HG02840 (cell line): ENCODE data around the gene TMEM269.

ENCODE experiments used
- ATAC-seq: cut with Tn5 transposase; IDR thresholded peaks from one replicate; pipeline ENCODE4 v1.9.1; 2021; ENCODE audit warnings: mild to moderate bottlenecking, moderate library complexity, moderate number of reproducible peaks; ENCODE audit not compliant: unreplicated experiment, low FRiP score

TMEM269 gene, protein sequence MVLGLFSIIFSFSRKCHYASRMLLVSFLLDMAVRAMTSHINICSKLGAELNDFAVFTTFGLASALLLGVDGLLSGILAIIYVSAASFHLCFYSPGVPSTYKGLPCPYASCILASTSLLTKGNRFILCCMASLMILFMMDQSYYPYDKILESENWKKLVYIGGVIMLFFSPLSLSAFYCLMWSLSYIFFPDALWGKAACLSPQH

DNA sequence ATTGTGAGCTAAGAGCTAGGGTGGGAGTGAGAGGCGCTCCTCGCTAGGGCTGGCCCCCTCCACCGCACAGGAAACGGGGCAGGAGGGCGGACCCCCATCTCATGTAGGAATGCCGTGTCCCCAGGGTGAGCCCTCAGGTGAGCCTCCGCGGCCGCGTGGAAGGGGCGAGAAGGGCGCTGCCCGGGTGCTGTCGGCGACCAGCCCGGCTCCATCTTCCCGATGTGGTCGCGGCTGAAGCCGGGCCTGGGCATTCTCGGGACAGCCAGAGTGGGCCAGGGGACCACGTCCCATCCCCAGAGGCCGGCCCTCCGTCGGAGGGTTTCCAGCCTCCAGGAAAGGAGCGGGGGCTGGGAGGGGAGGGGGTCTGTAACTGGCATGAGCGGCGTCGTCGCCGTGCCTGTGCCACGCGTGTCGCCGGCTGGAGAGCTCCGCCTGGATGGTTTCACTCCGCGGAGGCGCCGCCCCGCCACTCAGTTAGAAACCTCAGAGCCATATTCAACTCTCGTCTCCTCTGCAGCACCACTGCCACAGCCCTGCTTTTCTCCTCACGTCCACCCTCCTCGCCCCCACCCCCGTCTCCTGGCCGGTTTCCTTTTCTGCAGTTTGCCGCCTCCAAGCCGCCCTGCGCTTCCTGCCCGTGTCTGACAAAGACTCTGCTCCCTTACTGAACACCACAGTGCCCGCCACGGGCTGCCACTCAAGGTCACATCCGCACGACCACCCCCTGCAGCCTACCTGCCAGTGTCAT, at the start of gene TMEM269:
Gene TMEM269, plus strand, starts transcription at position 46 of the 748 bp plus-strand sequence. CDS start 4,903 bp downstream, outside the sequence.
- no peak for ATAC-seq

DNA sequence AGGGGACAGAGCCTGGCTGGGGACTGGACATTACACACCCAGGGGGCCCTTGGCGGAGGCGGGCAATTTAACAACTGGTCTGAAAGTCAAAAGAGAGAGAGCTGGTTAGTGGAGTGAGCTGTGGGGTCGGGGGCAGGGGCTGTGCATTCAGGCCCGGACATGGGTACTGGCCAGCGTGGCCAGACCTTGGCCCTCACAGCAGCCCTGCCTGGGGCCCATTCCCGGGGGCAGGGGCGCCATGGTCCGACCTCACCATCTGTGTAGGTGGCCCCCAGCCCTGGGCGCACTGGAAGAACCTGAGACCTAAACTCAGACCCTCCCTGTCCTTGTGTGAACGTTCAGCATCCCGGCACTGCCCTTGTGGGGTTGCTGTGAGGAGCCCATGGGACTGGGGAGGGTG, 49.7 kb upstream of the TMEM269 start:
- no peak for ATAC-seq

DNA sequence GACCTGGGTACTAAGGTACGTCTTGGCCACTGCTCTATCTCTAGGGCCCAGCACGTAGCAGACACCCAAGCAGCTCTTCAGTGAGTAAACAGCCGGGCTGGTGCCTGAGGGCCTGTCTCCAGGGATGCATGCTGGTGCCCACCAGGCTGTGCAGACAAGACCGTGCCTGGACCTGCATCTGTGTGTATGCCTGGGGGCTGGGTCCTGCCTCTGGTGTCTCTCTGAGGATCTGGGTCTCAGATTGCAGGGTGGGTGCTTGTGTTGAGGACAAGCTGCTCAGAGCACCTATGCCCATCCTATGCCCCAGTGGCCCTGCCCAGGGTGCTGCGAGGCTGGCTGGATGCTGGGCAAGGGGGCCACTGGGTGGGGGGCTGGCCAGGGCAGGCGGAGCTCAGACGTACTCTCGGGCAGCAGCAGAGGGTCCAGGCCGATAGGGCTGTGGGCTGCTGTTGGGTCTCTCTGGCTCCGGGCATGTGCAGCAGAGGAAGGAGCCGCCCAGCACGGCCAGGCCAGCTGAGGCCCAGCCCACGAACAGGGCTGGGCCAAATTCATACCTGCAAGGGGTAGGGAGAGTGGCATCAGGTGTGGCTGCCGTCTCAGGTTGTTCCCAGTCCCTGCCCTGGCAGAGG, 49.2 kb upstream of the TMEM269 start:
- ATAC-seq, result no peak

DNA sequence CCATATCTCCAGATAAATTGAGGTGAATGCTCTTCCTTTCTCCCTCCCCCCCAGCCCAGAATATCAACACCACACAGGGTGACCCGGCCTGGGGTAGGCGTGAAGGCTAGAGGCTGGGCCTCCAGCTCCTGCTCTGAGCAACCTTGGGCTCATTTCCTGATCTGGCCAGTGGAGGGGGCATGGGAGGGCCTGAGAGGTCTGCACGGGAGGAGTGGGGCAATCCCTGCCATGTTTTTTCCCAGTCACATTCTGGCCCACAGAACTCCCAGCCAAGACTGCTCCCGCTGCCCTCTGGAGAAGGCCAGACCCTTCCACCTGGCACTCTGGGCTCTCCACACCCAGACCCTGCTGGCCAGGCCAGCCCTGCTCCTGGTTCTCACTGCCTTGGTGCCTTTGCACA, 48.6 kb upstream of the TMEM269 start:
- no peak for ATAC-seq

DNA sequence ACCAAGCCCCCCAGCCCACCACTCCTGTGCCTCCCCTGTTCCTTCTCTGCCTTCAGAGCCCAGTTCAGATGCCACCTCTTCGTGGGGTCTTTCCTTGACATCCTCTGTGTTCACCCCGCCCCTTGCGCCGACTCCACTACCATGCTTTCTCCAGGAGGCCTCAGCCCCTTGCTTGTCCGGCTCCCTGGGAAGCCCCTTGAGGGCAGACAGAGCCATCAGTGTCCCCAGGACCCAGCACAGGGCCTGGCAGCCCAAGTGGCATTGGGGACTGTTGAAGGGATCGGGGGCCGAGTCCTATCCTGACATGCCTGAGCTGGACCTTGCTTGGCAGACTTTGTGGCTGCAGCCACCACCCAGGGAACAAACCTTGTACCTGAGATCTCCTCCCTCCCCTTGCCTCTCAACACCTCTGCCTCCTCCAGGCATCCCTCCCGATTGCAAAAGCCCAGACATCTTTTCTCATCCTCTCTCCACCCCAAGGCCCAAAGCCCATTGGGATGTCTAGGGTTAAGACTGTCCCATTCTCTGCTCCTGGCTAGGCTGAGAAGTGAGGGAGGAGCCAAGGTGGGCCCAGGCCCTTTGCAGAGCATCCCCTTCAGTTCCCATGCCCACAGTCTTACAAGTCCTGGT, 48.1 kb upstream of the TMEM269 start:
- no peak for ATAC-seq

DNA sequence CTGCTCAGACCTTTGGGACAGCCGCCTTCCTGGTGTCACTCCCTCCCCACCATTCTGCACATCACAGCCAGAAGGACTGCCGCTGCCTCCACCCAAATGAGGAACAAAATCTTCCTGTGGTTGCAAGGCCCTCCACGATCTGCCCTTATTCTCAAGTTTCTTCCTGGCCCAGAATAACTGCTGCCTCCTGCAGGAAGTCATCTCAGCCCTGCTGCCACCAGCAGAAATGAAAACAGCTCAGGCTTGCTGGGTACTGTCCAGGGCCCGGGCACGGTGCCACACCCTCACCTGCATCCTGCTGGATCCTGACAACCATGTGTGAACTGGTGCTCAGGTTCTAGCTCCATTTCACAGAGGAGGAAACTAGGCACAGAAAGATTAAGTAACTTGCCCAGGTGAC, 47.5 kb upstream of the TMEM269 start:
- ATAC-seq, result no peak

DNA sequence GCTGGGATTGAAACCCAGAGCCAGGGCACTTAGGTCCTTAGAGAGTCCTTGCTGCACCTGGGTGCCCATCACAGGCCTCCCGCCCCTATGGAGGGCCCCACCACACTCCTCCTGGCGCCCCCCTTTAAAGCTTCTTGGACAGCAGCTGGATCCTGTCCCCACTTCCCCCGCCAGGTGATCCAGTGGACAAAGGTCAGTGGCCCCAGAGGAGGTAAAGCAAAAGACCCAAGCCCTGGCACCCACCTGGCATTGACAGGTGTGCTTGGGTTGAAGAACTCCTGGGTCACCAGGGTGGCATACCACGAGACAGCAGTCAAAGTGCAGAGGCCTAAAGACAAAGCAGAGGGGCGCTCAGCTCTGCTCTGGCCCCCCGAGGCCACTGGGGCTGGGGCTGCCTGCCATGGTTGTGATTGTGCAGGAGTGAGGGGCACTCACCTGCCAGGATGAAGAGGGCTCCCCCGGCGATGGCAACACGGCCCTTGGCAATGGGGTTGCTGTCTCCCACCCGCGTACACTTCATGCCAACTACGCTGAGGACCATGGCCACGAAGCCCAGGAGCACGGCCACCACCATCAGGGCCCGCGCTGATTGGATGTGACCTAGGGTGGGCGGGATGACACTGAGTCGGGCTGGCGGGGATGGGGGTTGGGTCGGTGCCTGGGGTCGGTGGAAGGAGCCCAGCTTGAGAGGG, 46.7 kb upstream of the TMEM269 start:
- ATAC-seq, result no peak

DNA sequence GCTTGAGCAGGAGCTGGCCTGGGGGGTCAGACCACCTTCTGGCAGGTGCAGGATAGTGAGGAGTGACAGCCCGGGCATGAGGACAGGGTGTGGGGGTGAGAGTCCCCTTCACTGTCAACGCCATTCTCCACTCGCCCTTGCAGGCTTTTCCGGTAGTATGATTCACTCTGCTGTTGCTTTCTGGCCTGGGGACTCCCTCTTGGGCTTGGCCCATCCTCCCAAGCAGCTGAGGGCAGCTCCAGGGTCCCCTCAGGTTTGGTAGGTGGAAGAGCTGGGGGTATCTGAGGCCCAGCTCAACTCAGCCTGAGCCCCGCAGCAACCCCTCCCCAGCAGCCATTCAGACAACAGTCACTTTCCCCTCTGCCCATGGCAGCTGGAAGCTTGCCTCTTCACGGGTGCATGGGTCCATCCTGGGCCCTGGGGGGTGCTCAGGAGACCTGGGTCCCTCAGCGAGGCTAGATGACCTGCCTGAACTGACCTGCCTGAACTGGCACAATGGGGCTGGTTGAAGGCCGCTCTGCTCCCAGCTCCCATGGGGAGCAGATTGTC, 46.0 kb upstream of the TMEM269 start:
- no peak for ATAC-seq

DNA sequence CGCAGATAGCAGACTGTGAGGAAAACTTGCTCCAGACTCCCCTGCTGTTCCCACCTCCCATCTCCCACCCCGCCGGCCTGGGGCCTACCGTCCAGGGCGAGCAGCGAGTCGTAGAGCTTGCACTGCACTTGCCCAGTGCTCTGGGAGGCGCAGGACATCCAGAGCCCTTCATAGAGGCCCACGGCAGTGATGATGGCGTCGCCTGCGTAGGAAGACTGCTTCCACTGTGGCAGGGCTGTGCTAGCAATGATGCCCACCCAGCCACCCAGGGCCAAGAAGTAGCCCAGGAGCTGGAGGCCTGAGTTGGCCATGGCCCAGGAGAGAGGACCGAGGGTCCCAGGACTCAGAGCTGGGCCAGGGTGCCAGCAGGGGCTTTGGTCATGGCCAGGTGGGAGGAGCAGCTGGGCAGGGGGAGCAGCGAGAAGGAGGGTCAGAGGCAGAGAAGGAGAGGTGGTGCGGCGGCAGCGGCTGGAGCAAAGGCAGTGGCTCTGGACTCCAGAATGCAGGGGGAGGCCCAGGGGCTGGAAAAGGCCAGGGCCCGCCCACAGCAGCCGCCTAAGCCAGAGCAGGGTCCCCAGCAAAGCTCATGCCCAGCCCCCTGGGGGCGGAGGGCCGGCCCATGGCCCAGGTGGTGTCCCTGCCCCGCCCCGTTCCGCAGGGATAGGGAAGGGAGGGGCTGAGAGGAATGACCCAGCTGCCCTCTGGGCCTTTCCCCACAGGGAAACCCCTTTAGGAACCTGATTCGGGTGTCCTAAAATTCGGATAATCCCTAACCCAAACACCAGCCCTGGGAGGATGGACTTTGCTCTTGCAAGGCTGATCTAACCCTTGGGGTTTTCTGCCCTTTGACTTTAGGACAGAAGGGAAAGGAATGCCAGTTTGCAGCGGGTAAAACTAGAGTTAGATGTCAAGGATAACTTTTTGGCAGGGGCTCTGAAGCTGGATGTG, 44.8 kb upstream of the TMEM269 start, which contains the start of gene CLDN19:
Gene CLDN19, minus strand, starts transcription at position 484 of the 948 bp plus-strand sequence. Its CDS starts 173 bp downstream, at position 311.
- ATAC-seq, result no peak

DNA sequence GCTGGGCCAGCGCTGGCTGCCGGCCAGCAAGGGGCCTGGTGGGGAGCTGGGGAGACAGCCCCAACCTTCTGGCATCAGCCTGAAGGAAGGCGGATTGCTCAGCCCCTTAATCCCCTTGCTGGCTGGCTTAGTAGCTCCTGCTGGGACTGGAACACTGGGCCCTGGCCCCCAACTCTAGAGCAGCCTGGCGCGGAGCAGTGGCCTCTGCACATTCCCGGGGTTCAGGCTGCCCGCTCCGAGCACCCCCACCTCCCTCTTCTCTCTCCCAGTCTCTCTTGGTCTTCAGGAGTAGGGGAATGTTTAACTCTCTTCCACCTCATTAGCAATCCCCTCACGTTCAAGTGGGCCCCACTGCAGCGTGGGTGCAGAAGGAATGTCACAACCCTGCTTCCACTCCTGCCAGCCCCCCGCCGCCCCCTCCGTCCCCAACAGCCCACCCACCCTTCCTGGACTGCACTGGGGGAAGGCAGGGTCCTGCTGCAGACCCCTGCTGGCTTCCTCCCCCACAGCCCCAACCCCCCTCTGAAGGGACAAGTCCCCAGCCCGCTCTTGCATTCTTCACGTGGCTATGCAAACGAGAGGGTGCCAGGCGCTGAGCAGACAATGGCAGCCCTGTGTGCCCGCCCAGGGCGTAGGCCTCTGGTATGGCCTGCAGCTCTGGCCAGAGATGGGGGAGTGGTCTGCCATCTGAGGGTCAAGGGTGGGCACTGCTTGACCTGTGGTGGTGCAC, 43.8 kb upstream of the TMEM269 start:
- ATAC-seq, result no peak

DNA sequence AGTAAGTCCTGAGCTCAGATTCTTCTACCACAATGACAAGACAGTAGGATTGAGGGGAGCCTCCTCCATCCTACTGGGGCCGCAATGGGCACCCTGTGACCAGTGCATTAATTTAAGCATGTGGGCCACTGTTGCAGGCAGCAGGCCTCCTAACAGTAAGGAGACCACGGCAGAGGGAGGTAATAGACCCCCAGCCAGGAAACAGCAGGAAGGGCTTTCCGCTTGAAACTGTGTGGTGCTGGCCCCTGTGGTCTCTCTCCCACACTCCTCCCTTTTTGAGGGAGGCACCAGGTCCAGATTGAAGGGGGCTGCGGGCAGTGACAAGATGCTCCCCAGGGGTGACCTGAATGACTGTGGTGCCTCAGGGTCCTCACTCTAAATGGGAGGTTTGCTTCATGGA, 43.1 kb upstream of the TMEM269 start:
- no peak for ATAC-seq

DNA sequence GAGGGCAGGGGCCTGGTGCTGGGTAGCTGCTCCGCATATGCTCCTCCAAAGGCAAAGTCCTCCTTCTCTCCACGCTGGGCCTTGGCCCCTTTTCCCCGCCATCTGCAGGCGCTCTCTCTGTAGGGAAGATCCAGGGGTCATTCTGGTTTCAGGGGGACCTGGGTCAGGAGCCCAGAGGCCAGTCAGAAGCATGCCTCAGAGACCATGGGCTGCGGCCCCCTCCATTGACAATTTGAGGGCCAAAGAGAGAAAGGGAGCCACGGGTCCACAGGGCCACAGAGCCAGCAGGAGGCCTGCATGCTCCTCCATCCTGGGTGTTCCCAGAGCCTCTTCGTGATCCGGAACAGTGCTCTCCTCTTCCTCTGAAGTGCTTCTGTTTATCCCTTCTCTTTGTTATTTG, 42.6 kb upstream of the TMEM269 start:
- no peak for ATAC-seq

DNA sequence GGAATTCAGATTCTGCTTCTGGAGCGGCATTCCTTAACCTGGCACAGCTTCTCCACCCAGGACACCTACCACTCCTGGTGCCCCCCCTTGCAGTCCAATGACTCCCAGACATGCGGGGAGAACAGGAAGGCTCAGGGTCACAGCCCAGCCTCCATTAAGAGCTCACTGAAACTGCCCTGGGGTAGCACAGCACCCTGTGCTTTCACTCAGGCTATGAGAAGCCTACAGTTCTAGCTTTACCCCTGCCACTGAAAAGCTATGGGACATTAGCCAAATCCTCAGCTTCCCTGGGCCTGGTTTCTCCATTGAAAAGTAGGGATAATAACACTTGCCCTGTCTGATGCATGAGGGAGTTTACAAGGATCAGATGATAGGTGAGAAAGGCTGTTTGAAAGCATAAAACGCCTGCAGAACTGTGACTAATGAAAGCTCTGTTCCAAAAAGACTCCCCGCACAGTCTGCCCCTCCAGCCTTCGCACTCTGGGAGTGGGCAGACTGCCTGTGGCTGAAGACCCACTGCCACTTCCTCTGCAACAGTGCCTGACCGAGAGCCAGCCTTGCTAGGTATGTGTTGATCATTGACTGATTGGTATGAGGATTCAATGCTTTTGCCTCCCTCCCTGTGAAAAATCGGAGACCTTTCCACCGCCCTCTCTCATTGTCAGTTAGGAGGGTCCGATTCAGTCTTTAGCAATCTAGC, 42.0 kb upstream of the TMEM269 start:
- no peak for ATAC-seq

DNA sequence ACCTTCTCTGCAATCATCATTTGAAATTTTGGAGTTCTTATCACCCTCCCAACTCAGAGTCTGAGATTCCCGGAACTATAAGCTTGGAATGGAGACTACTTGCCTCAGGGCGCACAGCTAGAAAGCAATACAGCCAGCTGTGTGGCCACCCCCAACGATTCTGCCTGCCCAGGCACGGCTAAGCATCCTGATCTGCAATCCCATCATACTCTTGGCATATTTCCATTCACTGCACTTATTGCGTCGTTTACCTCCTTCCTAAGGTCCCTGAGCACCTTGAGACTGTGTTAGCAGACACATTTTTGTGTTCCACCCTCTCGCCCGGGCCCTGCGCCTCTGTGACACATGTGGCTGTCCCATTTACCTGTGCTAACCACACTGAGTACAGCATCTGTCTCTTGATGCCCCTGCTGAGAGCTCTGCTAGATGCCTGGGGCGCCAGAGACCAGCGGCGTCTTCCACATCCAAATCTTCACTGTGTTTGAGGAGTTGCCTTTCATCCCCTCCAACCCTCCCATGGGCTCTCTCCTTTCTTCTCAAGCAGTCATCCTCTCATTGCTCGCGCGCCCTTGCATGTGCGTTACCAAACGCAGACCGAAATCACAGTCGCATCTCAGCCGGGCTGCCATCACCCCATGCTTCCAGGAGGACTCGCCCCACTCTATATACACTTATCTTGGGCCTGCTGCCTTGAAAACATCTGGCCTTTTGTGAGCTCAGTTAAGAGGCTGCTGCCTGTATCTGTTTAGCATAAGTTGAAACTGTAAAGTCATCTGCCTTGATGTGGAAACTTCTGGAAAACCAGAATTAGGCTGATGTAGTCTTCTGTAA, 41.3 kb upstream of the TMEM269 start:
- ATAC-seq, result no peak

DNA sequence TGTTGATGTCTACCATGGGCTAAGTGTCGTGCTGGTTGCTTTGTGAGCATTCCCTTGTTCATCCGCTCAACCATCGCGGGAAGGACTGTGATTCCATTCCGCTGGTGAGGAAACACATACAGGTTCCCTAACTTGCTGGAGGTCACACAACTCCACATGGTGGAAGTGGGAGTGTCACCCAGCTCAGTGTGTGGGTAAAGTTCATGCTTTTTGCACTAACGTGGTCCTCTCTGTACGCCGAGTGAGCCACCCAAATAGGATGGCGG, 40.7 kb upstream of the TMEM269 start:
- ATAC-seq, result no peak

DNA sequence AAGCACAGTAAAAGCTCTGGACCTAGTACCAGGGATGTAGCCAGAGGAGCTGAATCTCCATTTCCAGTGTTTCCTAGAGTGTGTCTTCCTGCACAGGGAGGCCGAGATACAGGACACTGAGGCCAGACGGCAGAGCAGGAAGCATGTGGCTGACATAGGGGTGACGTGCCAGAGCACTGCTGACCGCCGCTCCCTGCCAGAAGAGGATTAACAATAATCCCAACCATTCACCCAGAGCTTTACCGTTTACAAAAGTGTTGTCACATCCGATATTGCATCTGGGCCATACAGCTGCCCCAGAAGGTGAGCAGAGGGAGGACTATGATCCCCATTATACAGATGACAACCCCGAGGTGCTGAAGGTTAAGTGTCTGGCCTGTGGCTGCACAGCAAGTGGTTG, 38.9 kb upstream of the TMEM269 start:
- no peak for ATAC-seq

DNA sequence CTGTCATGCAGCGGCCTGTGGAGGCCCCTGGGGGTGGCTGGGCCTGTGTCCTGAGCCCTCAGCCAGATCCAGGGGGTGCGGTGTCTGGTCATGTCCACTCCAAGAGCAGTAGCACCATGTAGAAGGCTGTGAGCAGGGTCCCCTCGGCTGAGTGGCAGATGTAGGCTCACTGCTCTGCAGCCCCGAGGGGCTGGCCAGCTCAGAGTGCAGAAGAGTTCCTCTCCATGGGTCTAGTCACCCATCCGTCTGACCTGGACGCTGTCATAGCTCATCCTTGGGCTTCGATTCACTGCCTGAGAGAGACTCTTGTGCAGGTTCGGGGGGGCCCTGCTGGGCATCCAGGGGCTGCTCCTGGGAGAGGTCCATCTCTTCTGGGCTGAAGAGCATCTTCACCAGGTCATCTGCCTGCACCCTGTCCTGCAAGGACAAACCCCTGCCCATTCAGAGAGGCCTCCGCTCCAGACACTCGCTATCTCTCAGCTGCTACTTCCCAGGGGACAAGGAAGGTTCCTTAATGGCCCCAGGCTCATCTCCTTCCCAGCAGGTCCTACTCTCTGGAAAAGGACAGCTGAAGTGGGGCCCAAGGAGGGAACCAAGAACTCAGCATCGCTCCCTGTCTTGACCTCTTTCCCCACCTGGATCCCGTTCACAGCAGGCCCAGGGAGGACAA, 38.2 kb upstream of the TMEM269 start:
- ATAC-seq, result no peak
